Keratinocyte (primary cell): Measurements from ENCODE around the gene TP53AIP1. TPM values are rescaled to one million over a fixed set of nuclear protein-coding genes. Genes with fewer than 3 reads are reported as not detected.

Experiments used
- DNase-seq: peaks from one replicate; pipeline ENCODE4 v3.0.0-alpha.2; 2011; ENCODE audit warnings: low read depth, missing footprints, low spot score
- FAIRE-seq: peaks from 2 replicates; lab custom pipeline; 2011; peaks lifted over from hg19 to GRCh38; lab: Jason Lieb, UNC
- H2AFZ ChIP-seq: 2 replicates; pipeline ENCODE4 v1.6.0; 2012; ENCODE audit warnings: low read length, control low read depth, inconsistent platforms; ENCODE audit not compliant: control insufficient read depth
- H3K27ac ChIP-seq: 2 replicates; pipeline ENCODE4 v1.5.1; 2011; ENCODE audit warnings: low read length; ENCODE audit not compliant: control insufficient read depth, insufficient read depth
- H3K27me3 ChIP-seq: 3 replicates; pipeline ENCODE4 v1.6.0; 2011; ENCODE audit warnings: low read length; ENCODE audit not compliant: control insufficient read depth, insufficient read depth; ENCODE audit errors: extremely low read depth
- H3K36me3 ChIP-seq, 2 experiments: 2 replicates in 1 of 2; 3 replicates in 1 of 2; pipeline ENCODE4 v1.5.1; 2011; ENCODE audit warnings: low read length in 2 of 2, mild to moderate bottlenecking in 1 of 2; ENCODE audit not compliant: control insufficient read depth in 2 of 2, insufficient read depth in 2 of 2; ENCODE audit errors: extremely low read depth in 1 of 2
- H3K4me1 ChIP-seq: 3 replicates; pipeline ENCODE4 v1.5.1; 2011; ENCODE audit warnings: low read length; ENCODE audit not compliant: control insufficient read depth, insufficient read depth; ENCODE audit errors: extremely low read depth
- H3K4me2 ChIP-seq: 3 replicates; pipeline ENCODE4 v1.6.0; 2011; ENCODE audit warnings: low read depth, low read length; ENCODE audit not compliant: control insufficient read depth, insufficient read depth; ENCODE audit errors: extremely low read depth
- H3K4me3 ChIP-seq, 3 experiments: fragments of 200-600 bp in 1 of 3; sonication (generic) in 1 of 3; 2 replicates in 2 of 3; 3 replicates in 1 of 3; pipeline ENCODE4 v1.5.1; 2011 to 2016; ENCODE audit warnings: low read length in 3 of 3, mild to moderate bottlenecking in 3 of 3, control low read depth in 2 of 3, inconsistent platforms in 1 of 3, low read depth in 1 of 3, mixed read lengths in 1 of 3, mixed run types in 1 of 3, moderate library complexity in 1 of 3; ENCODE audit not compliant: control insufficient read depth in 2 of 3, insufficient read depth in 2 of 3; ENCODE audit errors: extremely low read depth in 1 of 3
- H3K79me2 ChIP-seq: 2 replicates; pipeline ENCODE4 v1.6.0; 2012; ENCODE audit warnings: low read length; ENCODE audit not compliant: control insufficient read depth, insufficient read depth
- H3K9ac ChIP-seq: 3 replicates; pipeline ENCODE4 v1.6.0; 2011; ENCODE audit warnings: low read length; ENCODE audit not compliant: control insufficient read depth, insufficient read depth; ENCODE audit errors: extremely low read depth
- H3K9me1 ChIP-seq: 3 replicates; pipeline ENCODE4 v1.6.0; 2011; ENCODE audit warnings: low read length; ENCODE audit not compliant: control insufficient read depth, insufficient read depth; ENCODE audit errors: extremely low read depth
- H3K9me3 ChIP-seq: 2 replicates; pipeline ENCODE4 v1.5.1; 2012; ENCODE audit warnings: low read depth, low read length; ENCODE audit not compliant: control insufficient read depth
- H4K20me1 ChIP-seq: 3 replicates; pipeline ENCODE4 v1.6.0; 2011; ENCODE audit warnings: low read length; ENCODE audit not compliant: control insufficient read depth, insufficient read depth; ENCODE audit errors: extremely low read depth
- EZH2 ChIP-seq: IDR thresholded peaks from one replicate; pipeline ENCODE4 v1.6.1; 2012; ENCODE audit warnings: inconsistent platforms, mild to moderate bottlenecking, low read length, moderate library complexity
- dilution Hi-C: fragments of 300-500 bp; cut with MboI; formaldehyde crosslinking; loops from one replicate; pipeline ENCODE4 v1.7.0; 2020; ENCODE audit warnings: low sequenced_read_pairs; ENCODE audit not compliant: extremely low pct_ligation_motif_present
- polyA plus RNA-seq, 5 experiments: library from polyadenylated mRNA; depleted of rRNA in 3 of 5; stranded (reverse) in 3 of 5; stranded (forward) in 1 of 5; unstranded in 1 of 5; fragments of >200 nt; gene quantifications; 1 replicate in 1 of 5; 2 replicates in 3 of 5; 3 replicates in 1 of 5; pipeline versions ENCODE4 v1.2.1 to v1.2.3, GENCODE V29; 2011 to 2012; ENCODE audit warnings: missing spikeins in 2 of 5, low read depth in 1 of 5, low replicate concordance in 1 of 5
- TF ChIP-seq, protein P1 (sequence below), 3 experiments: IDR thresholded peaks in 1 of 3; conservative IDR thresholded peaks in 1 of 3; optimal IDR thresholded peaks in 1 of 3; 2 replicates in 2 of 3; 3 replicates in 1 of 3; pipeline versions ENCODE3 to v1.5.1; 2011; ENCODE audit warnings: low read length in 3 of 3, mild to moderate bottlenecking in 3 of 3, moderate library complexity in 2 of 3, control low read depth in 1 of 3, inconsistent platforms in 1 of 3; ENCODE audit not compliant: insufficient read depth in 2 of 3; ENCODE audit errors: extremely low read depth in 1 of 3

The TP53AIP1 gene
- polyA plus RNA-seq, 1 donor (not counting 4 experiments of a cell fraction or from before 2014, with no cell fraction given) = 37.1 TPM

GRCh38 chr11:128940156-128940555 lies 2.5 kb downstream of the TP53AIP1 start:
- Histone ChIP-seq H3K4me2 (peak overlapping the region; percentile 95), H3K4me1 (peaks cover 49% of the 10 kb centered on the region), H3K9me1 (no peaks in the 10 kb centered on the region), H3K4me3 (peak overlapping the region in 2 of 3 experiments; percentile 54 to 69), H3K27me3 (no peaks in the 10 kb centered on the region), H4K20me1 (no peaks in the 10 kb centered on the region), H3K9ac (peak overlapping the region; percentile 82), H3K79me2 (peaks cover 4% of the 10 kb centered on the region), H2AFZ (peak overlapping the region; percentile 76), H3K9me3 (no peaks in the 10 kb centered on the region), H3K36me3 (peaks cover 2 to 8% of the 10 kb centered on the region in 2 experiments), H3K27ac (peak overlapping the region; percentile 92)
- DNase-seq (no peak), FAIRE-seq (peak; percentile 95)
- TF ChIP-seq EZH2 = no peak
- TF ChIP-seq, protein P1, sequence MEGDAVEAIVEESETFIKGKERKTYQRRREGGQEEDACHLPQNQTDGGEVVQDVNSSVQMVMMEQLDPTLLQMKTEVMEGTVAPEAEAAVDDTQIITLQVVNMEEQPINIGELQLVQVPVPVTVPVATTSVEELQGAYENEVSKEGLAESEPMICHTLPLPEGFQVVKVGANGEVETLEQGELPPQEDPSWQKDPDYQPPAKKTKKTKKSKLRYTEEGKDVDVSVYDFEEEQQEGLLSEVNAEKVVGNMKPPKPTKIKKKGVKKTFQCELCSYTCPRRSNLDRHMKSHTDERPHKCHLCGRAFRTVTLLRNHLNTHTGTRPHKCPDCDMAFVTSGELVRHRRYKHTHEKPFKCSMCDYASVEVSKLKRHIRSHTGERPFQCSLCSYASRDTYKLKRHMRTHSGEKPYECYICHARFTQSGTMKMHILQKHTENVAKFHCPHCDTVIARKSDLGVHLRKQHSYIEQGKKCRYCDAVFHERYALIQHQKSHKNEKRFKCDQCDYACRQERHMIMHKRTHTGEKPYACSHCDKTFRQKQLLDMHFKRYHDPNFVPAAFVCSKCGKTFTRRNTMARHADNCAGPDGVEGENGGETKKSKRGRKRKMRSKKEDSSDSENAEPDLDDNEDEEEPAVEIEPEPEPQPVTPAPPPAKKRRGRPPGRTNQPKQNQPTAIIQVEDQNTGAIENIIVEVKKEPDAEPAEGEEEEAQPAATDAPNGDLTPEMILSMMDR (optimal IDR thresholded peaks at IDR 0.05 in 1 of 3, IDR thresholded peaks at IDR 0.05 in 1 of 3, conservative IDR thresholded peaks at IDR 0.05 in 1 of 3; ENCODE audit: extremely low read depth in 1 of 3, insufficient read depth in 2 of 3, low read length in 3 of 3) = no peak
- dilution Hi-C loops = no loop called here

DNA sequence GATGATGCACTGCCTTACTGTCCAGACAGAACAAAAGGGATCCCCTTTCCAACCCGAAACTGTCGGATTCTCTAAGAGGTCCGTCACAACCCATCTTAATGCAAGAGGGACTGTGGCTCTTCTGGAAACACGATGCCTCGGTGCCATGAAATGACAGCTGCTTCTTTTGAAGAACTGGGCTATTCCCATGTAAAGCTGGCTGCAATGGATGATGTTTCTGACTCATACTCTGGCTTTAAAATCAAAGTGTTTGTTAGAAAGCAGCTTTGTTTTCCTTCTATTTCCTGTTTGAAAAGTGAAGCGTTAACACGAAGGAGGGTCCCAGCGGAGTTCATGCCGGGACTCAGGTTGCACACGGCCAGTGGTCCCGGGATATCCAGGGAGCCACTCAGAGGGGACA lies 3.1 kb downstream of the TP53AIP1 start:
- H3K9me3 ChIP-seq = no peaks in the 10 kb centered on the region
- no peaks in the 10 kb centered on the region for H3K27me3 ChIP-seq
- peaks cover 49% of the 10 kb centered on the region for H3K4me1 ChIP-seq
- H3K27ac ChIP-seq = peak overlapping the region; percentile 92
- peaks cover 2 to 8% of the 10 kb centered on the region in 2 experiments for H3K36me3 ChIP-seq
- peak overlapping the region; percentile 95 for H3K4me2 ChIP-seq
- no peak for TF ChIP-seq EZH2
- TF ChIP-seq, protein P1 (optimal IDR thresholded peaks at IDR 0.05 in 1 of 3, IDR thresholded peaks at IDR 0.05 in 1 of 3, conservative IDR thresholded peaks at IDR 0.05 in 1 of 3; ENCODE audit: extremely low read depth in 1 of 3, insufficient read depth in 2 of 3, low read length in 3 of 3) = no peak
- FAIRE-seq (peak; percentile 71), DNase-seq (no peak)
- H3K4me3 ChIP-seq = no peak overlapping the region
- no peaks in the 10 kb centered on the region for H4K20me1 ChIP-seq
- dilution Hi-C loops = no loop called here
- no peaks in the 10 kb centered on the region for H3K9me1 ChIP-seq
- H3K9ac ChIP-seq = peak overlapping the region; percentile 82
- no peak overlapping the region for H2AFZ ChIP-seq
- peaks cover 4% of the 10 kb centered on the region for H3K79me2 ChIP-seq
